ENCODE measurements around the gene SULT1B1. TPM values are rescaled to one million over a fixed set of nuclear protein-coding genes. Genes with fewer than 3 reads are reported as not detected.
"Not testable (repeated sequence)": the region's sequence is repeated elsewhere in the genome, so short reads cannot be mapped to it uniquely, and the experiment has no call there.

The SULT1B1 gene
- total RNA-seq, 4 donors from 2014 or later, result 0.10 to 0.30 (median 0.18) TPM

DNA sequence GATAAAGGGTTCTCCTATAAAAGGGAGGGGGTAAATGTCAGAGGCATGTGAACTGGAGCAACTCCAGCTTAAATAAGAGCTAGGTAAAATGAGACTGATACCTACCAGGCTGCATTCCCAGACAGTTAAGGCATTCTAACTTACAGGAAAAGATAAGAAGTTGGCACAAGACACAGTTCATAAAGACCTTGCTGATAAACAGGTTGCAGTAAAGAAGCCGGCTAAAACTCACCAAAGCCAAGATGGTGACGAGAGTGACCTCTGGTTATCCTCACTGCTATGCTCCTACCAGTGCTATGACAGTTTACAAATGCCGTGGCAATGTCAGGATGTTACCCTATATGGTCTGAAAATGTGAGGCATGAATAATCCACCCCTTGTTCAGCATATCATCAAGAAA, 13.1 kb upstream of the SULT1B1 start:
- intact Hi-C loops (cut with DNase I; ENCODE audit: low total_unique reads), result no loop called here
- DNase-seq (ENCODE audit: low spot score in 2 of 2), result no peak
- H3K4me3 ChIP-seq (ENCODE audit: low read depth, poor library complexity, severe bottlenecking), result no peak overlapping the region
- TF ChIP-seq POLR2A (IDR thresholded peaks at IDR 0.05) (no peak), CTCF (IDR thresholded peaks at IDR 0.05) (no peak)
- WGBS, 2 donors, result 70 to 83% methylated on average over 3 of the region's 3 CpGs

- intact Hi-C loops (cut with DNase I; ENCODE audit: low total_unique reads); DNase-seq (ENCODE audit: low spot score in 2 of 2); H3K4me3 ChIP-seq (ENCODE audit: low read depth, poor library complexity, severe bottlenecking): not testable (repeated sequence)
- 51 to 55% methylated on average over 3 of the region's 3 CpGs for WGBS, 2 donors
These were observed 8.1 kb upstream of the SULT1B1 start for GRCh38 chr4:69768554-69768953.

DNA sequence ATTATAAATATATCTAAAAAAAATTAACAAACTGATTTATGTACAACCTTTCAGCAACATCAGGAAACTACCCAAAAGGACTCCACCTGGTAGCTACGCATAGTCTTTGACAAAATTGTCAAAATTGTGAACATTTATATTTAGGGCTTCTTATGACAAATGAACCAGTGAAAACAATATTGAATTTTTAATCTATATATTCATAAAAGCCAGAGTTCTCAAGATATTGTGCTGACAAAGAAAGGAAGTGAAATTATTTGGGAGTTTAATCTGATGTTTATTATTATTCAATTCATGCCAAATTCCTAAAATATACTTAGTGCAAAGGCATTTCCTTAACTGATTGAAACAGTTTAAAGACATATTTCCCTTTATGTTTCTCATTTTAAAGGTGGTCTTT, 5.3 kb upstream of the SULT1B1 start:
- no peak for DNase-seq (ENCODE audit: low spot score in 2 of 2)
- TF ChIP-seq POLR2A (IDR thresholded peaks at IDR 0.05) (no peak), CTCF (IDR thresholded peaks at IDR 0.05) (no peak)
- intact Hi-C loops (cut with DNase I; ENCODE audit: low total_unique reads), result no loop called here
- H3K4me3 ChIP-seq (ENCODE audit: low read depth, poor library complexity, severe bottlenecking), result no peak overlapping the region
- WGBS, 2 donors, result 93% methylated on average over 1 of the region's 1 CpG

DNA sequence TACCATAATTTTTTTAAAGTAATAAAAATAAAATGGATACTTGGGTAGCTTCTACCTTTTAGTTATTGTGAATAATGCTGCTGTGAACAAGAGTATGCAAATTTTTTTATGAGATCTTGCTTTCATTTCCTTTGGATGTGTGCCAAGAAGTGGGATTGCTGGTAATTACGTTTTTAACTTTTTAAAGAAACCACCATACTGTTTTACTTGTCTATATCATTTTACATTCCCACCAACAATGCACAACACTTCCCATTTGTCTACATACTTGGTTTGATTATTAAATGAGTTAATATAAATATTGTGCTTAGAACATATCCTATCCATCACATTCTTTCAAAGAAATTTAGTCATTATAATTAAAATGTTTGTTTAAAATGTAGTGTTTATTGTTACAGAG, 3.9 kb upstream of the SULT1B1 start:
- TF ChIP-seq CTCF (IDR thresholded peaks at IDR 0.05), result no peak
- TF ChIP-seq POLR2A (IDR thresholded peaks at IDR 0.05), result no peak
- intact Hi-C loops (cut with DNase I; ENCODE audit: low total_unique reads), result no loop called here
- WGBS, 2 donors, result 2 to 5% methylated on average over 1 of the region's 1 CpG
- DNase-seq (ENCODE audit: low spot score in 2 of 2), result no peak
- H3K4me3 ChIP-seq (ENCODE audit: low read depth, poor library complexity, severe bottlenecking), result no peak overlapping the region

GRCh38 chr4:69763233-69763632, 2.8 kb upstream of the SULT1B1 start:
- 94 to 95% methylated on average over 3 of the region's 3 CpGs for WGBS, 2 donors
- intact Hi-C loops (cut with DNase I; ENCODE audit: low total_unique reads), result no loop called here
- no peak for DNase-seq (ENCODE audit: low spot score in 2 of 2)
- H3K4me3 ChIP-seq (ENCODE audit: low read depth, poor library complexity, severe bottlenecking), result no peak overlapping the region
- TF ChIP-seq CTCF (IDR thresholded peaks at IDR 0.05) (no peak), POLR2A (IDR thresholded peaks at IDR 0.05) (no peak)

- TF ChIP-seq CTCF (IDR thresholded peaks at IDR 0.05), result no peak
- no peak for TF ChIP-seq POLR2A (IDR thresholded peaks at IDR 0.05)
- no peak for DNase-seq (ENCODE audit: low spot score in 2 of 2)
- intact Hi-C loops (cut with DNase I; ENCODE audit: low total_unique reads), result no loop called here
- 73 to 86% methylated on average over 6 of the region's 6 CpGs for WGBS, 2 donors
- H3K4me3 ChIP-seq (ENCODE audit: low read depth, poor library complexity, severe bottlenecking), result no peak overlapping the region
These were observed 1.2 kb downstream of the SULT1B1 start for GRCh38 chr4:69759189-69759604.
